CD4-positive, alpha-beta T cell treated with Interferon gamma for 1 hour (primary cell): ENCODE results near the gene PIP5K1B.

ENCODE experiments used
- DNase-seq: peaks from one replicate; pipeline ENCODE4 v3.0.0-alpha.2; 2020

Gene PIP5K1B

DNA sequence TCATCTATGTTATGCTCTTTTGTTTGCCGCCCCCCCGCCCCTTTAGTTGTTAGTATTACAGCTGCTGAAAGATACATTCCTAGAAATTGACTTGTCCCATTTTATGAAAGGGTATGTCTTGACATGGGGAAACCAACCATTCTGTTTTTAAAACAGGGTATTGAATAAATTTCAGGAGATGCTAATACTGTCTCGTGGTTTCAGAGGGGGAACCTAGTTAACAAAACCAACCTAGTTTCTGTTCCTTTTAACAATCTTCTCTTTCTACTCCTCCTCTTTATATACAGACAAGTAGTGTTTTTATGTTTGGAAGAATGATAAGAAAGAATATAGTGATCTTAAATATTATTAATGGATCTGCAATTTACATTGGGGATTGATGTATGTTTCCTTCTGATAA lies 3.5 kb downstream of the PIP5K1B start:
- DNase-seq = no peak

DNA sequence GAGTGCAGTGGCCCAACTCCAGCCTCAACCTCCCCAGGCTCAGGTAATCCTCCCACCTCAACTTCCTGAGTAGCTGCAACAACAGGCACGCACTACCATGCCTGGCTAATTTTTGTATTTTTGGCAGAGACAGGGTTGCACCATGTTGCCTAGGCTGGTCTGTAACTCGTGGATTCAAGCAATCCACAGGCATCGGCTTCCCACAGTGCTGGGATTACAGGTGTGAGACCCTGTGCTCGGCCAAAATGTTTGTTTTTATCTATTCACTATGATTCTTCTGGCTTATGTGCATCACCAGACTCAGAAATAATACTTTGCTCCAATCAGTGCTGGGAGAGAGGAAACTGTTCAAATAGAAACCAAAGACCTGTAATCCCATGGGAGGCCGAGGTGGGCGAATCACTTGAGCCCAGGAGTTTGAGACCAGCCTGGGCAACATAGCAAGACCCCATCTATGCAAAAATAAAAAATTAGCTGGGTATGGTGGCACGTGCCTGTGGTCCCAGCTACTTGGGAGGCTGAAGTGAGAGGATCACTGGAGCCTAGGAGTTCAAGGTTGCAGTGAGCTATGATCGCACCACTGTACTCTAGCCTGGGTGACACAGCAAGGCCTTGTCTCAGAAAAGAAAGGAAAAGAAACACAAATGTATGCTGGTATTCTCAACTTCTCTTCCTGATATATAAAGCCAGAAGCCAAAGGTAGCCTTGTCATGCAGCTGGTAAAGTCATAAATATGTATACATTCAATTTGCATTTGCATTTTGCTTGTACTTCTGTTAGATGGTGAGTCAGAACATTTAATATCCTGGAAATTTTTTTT lies 4.5 kb downstream of the PIP5K1B start:
- DNase-seq = no peak

DNA sequence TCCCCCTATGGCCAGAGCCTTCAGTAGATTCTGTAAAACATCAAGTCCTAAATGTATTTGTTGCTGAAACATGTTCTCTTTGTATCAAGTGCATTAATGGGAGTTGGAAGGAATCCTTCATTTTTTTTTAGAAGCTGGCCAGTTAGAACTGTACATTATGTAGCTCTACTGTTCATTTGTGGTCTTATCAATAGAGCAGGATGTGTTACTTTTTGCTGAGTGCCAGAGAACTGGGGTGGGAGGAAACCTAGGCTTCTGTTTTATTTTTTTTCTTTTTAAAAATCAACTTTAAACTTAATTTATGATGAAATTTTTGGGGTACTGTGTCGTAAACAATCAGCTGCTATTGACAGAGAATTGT lies 5.1 kb downstream of the PIP5K1B start:
- DNase-seq = no peak

DNA sequence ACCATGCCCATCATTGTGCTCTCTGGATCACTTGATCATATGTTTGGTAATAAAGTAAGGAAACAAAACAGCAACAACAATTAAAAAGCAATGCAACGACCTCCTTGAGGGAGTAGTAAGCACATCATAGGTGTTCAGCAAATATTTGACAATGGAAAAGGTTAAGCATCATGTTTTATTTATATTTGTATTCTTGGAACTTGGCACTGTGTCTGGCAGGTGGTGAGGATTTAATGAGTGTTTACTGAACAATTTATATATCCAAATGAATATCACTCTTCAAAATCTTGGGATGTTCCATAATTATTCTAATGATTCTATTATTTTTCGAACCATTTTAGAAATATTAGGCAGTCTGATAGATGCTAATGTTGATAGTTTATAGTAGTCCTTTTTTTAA lies 6.2 kb downstream of the PIP5K1B start:
- DNase-seq = no peak

DNA sequence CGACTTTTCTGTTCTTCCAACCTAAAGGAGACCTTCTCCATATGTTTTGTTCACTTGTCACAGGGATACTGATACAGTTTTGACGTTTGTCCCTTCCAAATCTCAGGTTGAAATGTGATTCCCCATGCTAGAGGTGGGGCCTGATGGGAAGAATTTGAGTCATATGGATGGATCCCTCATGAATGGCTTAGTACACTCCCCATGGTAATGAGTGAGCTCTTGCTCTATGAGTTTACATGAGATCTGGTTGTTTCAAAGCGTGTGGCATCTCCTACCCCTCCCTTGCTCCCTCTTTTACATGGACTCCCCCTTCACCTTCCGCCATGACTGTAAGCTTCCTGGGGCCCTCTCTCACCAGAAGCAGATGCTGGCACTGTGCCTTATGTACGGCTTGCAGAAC lies 6.9 kb downstream of the PIP5K1B start:
- DNase-seq = no peak

DNA sequence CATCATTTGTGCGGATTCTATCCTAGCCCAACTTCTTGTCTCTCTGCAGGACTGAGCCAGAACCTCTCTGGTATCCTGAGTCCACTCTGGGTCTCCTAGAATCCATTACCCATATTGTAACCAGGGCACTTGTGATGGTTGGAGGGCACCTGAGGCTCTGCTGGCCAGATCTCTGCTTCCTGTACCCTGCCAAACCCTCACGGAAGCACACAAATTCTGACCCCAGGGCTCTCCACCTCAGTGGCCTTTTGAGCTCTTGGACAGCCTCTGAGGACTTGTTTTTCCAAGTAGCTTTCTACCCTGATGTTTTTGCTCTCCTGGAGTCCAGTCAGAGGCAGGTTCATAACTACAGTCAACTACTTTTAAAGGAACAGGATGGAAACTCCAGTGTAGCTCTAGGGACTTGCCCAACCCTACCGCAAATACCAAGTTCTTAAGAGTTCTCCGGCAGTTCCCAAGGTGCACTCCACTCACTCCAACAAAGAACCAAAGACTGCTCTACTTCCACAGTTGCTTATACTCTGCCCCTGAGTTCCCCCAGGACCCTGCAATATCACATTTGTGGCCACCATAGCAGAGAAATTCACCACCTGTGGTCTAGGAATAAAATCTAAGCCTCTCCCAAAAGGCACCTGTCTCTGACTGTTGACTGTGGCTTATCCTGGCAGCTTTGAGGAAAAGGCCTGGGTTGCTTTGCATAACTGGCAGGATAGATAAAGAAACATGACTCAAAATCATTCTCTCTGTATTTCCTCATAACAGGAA lies 9.6 kb downstream of the PIP5K1B start:
- DNase-seq = no peak

DNA sequence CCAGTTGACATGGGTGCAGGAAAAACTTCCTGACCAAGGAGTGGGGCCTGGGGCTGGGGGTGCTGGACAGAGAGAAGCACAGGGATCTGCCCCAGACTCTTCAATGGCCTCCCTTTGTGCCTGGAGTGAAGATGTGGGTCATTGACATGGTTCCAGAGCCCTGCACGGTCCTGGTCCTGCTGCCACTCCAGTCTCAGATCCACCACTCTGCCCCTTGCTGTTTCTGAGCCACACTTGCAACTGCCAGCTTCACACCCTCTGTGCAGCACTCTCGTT lies 10.1 kb downstream of the PIP5K1B start:
- no peak for DNase-seq

DNA sequence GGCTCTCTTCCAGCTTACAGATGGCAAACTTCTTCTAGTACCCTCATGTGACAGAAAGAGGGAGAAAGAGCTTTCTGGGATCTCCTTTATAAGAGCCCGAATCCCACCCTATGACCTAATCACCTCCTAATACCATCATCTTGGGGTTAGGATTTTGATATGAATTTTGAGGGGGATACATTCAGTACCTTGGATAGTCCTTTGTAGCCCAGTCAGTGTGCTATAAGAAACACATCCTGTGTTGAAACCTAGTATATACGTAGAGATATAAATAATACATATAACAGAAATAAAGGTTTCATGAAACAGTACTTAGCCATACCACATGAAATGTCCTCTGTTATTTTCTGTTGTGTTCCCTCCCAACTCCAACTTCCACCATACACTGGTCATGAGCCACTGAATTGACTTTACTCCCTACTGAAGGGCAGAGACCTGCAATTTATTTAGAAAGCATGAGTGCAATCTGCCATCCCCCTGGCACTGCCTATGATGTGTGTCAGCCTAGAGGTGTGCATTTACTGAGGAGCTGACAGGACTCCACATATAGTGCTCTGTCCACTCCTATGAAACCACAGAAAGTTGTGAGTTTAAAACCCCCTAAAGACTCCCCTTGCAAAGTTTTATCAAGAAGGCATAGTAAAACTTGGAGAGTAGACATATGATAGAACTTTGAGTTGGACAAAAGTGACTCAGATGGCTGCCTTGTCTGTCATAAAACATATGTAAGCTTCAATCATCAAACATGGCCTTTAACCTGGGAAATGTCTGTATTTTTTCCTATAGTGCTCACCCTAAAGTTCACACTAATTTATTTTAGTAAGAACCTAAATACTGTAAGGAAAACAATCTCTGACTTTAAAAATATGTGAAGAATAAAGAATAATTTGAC lies 12.8 kb downstream of the PIP5K1B start:
- DNase-seq = no peak

DNA sequence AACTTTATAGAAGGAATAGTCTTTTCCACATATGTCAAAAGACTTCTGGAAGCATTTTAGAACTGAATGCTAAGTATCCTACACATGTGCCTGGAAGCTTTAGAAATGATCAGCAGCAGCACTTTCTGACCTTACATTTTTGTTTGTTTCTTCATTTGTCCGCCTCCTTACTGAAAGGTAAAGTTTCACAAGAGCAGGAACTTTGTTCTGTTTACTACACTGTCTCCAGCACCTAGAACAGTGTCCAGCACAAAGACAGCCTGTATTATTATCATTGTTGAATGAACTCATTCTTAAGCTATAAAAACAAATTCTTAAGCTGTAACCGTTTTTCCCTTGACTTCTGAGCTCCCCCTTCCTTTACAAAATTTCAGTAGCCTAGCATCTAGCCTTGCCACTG lies 14.8 kb downstream of the PIP5K1B start:
- no peak for DNase-seq

DNA sequence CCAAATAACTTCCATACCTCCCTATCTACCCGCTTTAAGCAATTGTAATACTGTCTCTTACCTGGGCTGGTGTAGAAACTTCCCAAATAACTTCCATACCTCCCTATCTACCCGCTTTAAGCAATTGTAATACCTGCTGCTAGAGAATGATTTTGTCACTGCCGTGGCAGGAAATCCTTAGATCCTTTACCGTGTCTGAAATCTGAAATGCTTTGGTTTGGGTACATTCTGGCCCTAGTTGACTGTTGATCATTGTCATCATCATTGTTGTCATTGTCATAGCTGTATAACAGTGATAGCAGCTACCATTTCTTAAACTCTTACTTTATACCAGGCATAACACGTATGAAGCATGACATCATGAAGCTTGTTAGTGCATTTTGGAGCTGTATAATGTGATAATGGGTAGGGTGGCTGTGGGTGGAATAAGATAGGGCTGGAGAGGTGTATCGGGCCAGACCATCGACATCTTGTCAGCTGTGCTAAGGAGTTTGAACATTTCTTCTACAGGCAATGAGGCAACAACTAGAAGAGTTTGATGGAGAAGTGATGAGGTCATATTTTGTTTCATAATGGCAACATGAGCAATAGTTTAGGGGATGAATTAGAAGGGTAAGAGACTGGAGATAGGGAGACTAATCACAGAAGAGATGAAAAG lies 15.7 kb downstream of the PIP5K1B start:
- DNase-seq = no peak

DNA sequence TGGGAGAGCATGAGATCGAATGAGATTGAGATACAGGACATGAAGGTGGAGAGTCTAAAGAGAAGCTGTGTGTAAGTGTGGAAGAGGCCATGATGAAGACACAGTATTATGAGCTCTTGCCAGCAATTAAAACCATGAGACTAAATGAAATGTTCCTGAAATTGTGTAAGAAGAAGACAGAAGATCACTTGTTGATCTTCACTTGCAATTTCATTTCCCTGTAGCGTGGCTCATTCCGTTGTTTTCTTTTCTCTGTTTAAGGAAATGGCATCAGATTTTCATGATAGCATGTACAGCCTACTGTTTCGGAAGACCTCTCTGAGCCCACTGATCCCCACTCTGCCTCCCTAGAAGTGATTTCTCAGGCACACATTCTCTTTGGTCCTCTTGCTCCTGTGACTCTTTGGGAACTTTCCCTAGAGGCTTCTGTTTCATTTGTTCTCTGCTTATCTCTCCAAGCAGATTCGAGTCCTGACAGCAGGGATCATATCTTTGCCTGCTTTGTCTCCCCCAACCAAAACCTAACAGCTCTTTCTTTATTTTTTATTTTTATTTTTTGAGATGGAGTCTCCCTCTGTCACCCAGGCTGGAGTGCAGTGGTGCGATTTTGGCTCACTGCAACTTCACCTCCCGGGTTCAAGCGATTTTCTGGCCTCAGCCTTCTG lies 16.8 kb downstream of the PIP5K1B start:
- no peak for DNase-seq

DNA sequence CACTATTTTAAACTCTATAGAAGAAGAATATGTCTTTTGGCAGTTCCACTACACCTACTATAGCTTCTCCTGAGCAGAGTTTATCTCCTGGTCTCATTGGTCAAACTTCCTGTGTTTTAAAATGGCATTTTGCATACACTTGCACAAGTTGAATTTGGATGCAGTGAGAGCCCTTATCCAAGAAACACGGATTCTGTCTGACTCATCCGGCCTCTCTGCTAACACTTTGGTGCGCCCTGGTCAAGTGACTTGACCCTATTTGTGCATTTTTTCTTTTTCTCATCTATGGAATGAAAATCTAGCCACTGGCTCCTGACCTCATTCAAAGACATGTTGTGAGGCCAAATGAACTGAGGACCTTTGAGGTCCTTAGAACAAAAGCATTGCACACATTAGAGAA lies 20.0 kb downstream of the PIP5K1B start:
- no peak for DNase-seq

DNA sequence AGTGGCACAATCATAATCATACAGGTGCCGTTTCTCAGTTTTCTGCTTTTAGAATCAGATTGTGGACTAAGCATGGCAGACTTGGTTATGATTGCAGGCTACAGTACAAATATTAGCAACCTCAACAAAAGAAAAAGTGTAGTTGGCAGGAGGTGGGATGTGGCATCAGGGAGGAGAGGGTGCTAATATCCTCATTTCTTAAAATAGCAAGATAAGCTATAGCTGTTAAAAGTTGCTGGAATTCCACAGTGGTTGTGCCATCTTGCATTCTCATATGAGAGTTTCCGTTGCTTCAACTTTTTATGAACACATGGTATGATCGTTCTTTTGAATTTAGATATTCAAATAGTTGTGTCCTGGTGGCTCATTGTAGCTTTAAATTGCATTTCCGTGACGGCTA lies 21.4 kb downstream of the PIP5K1B start:
- no peak for DNase-seq

DNA sequence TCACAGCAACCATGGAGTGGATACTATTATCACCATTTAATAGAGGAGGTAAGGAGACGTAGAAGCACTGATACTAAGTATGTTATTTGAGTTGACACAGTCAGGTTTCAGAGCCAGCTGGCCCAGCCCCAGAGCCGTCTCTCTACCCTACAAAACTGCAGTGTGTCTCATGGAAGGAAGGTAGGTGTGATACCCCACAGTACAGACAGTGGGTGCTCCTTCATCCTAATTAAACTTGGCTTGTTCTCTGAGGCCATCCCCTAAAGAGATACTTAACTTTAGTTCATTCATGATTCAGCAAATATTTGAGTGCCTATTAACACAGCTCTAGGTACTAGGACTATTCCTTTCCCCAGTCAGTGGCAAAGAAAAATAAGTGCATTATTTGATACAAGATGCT lies 22.6 kb downstream of the PIP5K1B start:
- DNase-seq = no peak

DNA sequence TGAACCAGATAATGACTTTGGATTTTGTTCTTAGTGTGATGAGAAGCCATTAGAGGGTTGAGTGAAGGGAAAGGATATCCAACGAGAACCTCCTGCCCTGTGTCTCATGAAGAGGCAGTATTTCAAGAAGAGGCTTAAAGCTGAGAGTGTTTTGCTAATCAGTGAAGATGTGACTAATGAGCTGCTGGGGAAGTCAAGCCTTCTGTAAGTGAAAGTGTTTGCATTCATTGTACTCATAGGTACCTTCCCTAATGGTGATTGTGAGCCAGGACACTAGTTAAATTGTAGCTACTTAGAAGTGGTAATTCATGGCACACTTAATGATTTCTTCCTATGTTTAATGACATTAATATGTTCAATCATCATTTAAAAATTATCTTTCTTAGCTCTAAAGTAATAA lies 23.7 kb downstream of the PIP5K1B start:
- DNase-seq = no peak

DNA sequence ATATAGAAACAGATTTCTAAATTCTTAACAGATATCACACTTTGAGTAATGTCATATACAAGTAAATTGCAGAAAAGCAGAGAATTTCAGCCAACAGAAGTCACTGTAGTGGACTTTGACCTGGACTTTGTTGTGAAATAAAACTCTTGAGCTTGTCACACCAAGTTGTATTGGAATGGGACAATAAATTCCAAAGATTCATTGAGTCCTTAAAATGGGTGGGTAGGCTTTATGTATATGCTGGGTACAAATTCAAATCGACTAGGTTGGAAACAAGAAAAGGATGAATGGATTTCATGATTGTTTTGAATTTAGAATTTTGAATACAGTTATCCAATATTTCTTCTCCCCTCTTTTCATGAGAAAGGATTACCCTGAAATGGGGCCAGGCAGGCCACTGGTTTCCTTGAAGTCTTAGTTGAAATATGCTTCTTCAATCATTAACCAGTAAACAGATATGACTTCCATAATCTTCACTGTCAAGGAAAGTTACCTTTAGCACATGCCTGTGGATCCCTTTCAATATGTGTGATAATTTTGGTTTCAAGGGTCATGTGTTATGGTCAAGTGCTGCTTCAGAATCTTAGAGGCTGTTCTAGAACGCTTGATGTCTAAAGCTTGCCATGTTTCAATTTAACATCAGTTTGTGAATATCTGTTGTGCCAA lies 25.7 kb downstream of the PIP5K1B start:
- no peak for DNase-seq

DNA sequence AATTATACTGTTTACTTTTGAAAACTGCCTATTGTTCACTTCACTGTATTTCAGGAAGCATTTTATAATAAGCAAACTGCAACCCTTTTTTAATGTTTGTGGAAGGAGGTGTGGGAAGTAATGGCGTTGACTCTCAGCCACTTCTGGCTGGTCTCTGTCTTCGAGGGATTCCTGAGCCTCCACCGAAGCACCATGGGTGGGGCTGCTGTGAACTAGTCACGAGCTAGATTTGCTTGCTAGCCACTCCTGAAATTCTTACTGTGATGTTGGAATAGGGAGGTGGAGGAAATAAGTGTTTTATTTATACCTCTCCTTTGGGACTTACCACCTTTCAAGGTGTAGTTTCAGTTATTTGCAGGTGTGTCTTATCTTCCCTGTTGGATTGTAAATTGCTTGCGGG lies 26.8 kb downstream of the PIP5K1B start:
- no peak for DNase-seq

DNA sequence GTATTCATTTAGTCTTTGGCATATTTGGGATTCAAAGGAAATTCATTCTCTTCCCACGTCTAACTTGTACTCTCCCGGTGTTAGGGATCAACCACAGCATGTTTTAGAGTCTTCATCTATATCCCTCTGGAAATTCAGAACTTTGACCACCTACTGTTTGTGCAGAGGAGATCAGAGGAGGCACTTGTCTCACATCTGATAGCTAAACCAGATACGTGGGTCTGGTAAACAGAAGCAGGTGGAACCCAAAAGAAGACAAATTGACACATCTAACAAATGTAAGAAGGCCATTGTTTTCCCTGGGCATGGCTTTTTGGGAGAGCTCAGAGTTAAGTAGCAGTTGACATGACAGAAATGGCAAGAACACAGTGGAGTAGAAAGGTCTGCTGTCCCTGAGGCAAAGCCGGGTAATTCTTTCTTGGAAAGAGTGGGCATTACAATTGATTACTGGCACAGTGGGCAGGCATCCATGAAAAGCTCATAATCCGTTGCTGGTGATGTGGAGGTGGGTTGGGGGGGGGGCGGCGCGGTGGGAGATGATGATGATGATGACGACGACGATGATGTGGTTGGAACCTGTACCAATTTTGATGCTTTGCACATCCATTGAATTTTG lies 27.5 kb downstream of the PIP5K1B start:
- DNase-seq = no peak

DNA sequence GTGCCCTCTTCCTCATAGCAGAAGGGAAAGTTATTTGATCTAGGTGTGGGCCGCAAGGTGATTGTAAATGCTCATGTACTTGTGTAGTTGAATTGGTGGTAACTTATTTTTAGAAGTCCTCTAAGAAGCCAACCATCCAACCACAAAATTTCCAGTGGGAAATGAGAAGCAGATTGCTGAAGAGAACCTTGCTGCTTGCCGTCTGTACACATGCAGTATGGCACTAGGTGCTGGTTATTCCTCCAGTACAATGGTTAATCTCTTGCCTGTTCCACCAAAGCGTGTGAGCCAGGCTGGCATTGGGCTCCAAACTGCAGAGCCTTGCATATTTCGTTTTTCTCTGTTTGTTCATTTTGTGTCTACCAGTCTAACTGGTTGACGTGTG lies 28.0 kb downstream of the PIP5K1B start:
- no peak for DNase-seq

DNA sequence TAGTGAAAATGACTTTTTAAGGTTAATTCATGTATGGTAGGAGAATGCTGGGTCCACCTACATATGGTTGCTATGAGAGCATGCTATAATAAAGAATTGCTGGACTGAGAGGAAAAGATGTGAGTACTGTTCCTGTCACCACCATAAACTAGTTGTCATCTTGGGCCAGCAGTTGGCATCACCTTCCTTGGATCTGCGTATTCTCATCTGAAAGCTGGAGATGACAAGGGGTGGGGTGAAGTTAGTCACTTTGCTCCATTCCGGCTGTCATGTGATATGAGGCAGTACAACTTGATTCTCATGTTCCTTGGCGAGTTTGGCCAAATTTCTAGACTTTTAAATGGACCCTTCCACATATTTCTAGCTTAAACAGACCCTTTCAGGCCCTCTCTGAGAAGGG lies 33.3 kb downstream of the PIP5K1B start:
- no peak for DNase-seq

DNA sequence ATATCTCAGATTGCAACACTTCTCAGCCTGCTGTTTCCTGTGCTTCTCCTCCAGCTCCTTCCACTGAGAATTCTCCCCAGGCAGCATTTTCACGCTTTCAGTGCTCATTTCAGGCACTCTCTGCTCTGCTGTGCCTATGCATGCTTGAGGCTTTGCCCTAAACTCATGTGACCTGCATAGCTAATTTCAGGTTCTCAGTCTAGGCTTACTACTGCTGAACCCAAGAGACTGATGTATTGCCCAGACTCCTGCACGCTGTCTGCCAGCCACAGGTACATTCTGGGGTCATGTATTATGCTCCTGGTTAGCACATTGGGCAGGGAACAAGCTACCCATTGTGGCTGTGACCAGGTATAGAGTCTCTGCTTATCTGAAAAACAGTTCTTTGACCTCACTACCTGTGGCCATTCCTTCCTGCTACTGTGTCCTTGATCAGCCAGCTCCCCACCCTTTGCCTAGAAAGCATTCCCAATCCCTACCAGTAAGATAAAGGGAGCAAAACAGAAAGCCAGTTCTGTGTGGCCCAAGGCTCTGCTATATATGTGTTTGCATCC lies 34.7 kb downstream of the PIP5K1B start:
- no peak for DNase-seq
